ENCODE results near the gene TLE3.

GRCh38 chr15:70066447-70066846 lies 31.3 kb downstream of the TLE3 start:
- TF ChIP-seq, protein P1, sequence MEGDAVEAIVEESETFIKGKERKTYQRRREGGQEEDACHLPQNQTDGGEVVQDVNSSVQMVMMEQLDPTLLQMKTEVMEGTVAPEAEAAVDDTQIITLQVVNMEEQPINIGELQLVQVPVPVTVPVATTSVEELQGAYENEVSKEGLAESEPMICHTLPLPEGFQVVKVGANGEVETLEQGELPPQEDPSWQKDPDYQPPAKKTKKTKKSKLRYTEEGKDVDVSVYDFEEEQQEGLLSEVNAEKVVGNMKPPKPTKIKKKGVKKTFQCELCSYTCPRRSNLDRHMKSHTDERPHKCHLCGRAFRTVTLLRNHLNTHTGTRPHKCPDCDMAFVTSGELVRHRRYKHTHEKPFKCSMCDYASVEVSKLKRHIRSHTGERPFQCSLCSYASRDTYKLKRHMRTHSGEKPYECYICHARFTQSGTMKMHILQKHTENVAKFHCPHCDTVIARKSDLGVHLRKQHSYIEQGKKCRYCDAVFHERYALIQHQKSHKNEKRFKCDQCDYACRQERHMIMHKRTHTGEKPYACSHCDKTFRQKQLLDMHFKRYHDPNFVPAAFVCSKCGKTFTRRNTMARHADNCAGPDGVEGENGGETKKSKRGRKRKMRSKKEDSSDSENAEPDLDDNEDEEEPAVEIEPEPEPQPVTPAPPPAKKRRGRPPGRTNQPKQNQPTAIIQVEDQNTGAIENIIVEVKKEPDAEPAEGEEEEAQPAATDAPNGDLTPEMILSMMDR (IDR thresholded peaks at IDR 0.05), result no peak
- TF ChIP-seq POLR2A (IDR thresholded peaks at IDR 0.05) (no peak), POLR2AphosphoS5 (IDR thresholded peaks at IDR 0.05) (no peak)
